Measurements from ENCODE around the gene GUCY1B1.

Gene GUCY1B1

GRCh38 chr4:155832664-155833063, 73.8 kb downstream of the GUCY1B1 start:
- DNase-seq (ENCODE audit: low read depth) = no peak
- TF ChIP-seq MAX (IDR thresholded peaks at IDR 0.05; ENCODE audit: low read depth, low read length) = no peak
- TF ChIP-seq, protein P1, sequence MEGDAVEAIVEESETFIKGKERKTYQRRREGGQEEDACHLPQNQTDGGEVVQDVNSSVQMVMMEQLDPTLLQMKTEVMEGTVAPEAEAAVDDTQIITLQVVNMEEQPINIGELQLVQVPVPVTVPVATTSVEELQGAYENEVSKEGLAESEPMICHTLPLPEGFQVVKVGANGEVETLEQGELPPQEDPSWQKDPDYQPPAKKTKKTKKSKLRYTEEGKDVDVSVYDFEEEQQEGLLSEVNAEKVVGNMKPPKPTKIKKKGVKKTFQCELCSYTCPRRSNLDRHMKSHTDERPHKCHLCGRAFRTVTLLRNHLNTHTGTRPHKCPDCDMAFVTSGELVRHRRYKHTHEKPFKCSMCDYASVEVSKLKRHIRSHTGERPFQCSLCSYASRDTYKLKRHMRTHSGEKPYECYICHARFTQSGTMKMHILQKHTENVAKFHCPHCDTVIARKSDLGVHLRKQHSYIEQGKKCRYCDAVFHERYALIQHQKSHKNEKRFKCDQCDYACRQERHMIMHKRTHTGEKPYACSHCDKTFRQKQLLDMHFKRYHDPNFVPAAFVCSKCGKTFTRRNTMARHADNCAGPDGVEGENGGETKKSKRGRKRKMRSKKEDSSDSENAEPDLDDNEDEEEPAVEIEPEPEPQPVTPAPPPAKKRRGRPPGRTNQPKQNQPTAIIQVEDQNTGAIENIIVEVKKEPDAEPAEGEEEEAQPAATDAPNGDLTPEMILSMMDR (IDR thresholded peaks at IDR 0.05; ENCODE audit: low read depth, low read length) = no peak
- H3K4me3 ChIP-seq (ENCODE audit: low read depth, low read length) = no peak overlapping the region

DNA sequence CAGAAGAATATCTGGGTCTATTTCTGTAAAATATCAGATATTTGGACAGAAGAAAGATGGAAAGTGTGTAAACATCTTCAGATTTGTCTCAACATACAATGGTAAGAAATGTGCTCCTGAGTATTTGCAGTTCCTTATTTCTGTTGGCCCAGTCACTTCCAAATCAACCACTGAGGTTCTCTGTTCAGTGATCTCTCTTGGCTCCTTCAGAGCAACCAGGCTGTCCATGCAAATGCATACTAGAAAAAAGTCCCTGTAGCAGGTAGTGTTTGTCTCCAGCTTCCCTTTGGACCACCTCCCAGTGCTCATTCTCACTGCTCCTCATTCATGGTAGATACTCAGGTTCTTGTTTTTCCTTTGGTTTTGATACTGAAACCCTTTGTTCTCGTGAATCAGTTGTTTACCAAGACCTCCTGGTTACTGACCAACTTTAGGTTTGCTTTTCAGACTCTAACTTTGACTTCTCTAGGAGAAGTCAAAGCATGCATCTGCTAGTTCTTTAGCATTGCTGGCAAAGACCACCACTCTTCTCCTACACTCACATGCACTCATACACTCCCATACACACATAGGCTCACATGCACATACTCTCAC, 78.5 kb downstream of the GUCY1B1 start:
- no peak for TF ChIP-seq MAX (IDR thresholded peaks at IDR 0.05; ENCODE audit: low read depth, low read length)
- H3K4me3 ChIP-seq (ENCODE audit: low read depth, low read length) = no peak overlapping the region
- DNase-seq (ENCODE audit: low read depth) = no peak

DNA sequence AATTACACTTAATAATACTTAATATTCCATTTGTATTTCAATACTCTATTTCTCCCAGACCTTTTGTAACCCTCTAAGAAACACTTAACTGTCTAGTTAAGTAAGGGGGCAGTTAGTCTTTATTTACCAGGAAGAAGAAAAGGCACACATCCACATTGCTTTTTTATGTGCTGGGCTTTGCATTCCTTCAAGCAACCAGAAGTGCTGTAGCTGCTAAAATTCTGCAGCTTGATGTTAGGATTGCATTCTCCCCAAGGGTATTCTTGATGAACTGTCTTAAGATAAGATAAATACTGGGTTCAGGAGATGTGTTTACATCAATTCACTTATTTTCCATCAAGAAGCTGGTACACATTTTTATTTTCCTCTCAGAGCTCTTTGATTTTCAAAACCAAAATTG, 83.3 kb downstream of the GUCY1B1 start:
- DNase-seq (ENCODE audit: low read depth) = no peak

GRCh38 chr4:155846929-155847328, 88.1 kb downstream of the GUCY1B1 start:
- DNase-seq (ENCODE audit: low read depth) = no peak
- H3K4me3 ChIP-seq (ENCODE audit: low read depth, low read length) = no peak overlapping the region
- TF ChIP-seq MYC (IDR thresholded peaks at IDR 0.05; ENCODE audit: low read depth, low read length) (no peak), POLR2A (IDR thresholded peaks at IDR 0.05; ENCODE audit: extremely low read depth, insufficient read length) (no peak), MAX (IDR thresholded peaks at IDR 0.05; ENCODE audit: low read depth, low read length) (no peak)
- TF ChIP-seq, protein P1 (IDR thresholded peaks at IDR 0.05; ENCODE audit: low read depth, low read length) = no peak

More for the DNA sequence above, 83.3 kb downstream of the GUCY1B1 start:
- no peak overlapping the region for H3K4me3 ChIP-seq (ENCODE audit: low read depth, low read length)
- TF ChIP-seq, protein P1 (IDR thresholded peaks at IDR 0.05; ENCODE audit: low read depth, low read length) = no peak
- TF ChIP-seq MYC (IDR thresholded peaks at IDR 0.05; ENCODE audit: low read depth, low read length) (no peak), POLR2A (IDR thresholded peaks at IDR 0.05; ENCODE audit: extremely low read depth, insufficient read length) (no peak), MAX (IDR thresholded peaks at IDR 0.05; ENCODE audit: low read depth, low read length) (no peak)

DNA sequence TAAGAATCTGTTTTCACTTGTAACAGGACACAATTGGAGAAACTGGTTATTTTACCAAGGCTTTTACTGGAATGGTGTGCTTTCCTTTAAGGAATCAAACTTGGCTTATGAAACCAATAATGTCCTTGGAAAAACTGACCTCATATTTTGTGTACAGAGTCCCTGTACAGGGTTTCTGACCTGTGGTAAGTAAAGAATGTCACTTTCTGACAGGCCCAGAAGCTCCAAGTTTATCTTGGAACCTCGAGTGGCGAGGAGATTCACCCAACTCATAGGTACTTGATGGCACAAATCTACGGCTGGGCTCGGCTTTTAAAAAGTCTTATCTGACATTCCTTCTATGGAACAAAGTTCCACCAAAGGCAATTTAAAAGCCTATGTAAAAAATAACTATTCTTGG, 90.2 kb downstream of the GUCY1B1 start:
- TF ChIP-seq MYC (IDR thresholded peaks at IDR 0.05; ENCODE audit: low read depth, low read length) = no peak
- DNase-seq (ENCODE audit: low read depth) = no peak
- H3K4me3 ChIP-seq (ENCODE audit: low read depth, low read length) = no peak overlapping the region

DNA sequence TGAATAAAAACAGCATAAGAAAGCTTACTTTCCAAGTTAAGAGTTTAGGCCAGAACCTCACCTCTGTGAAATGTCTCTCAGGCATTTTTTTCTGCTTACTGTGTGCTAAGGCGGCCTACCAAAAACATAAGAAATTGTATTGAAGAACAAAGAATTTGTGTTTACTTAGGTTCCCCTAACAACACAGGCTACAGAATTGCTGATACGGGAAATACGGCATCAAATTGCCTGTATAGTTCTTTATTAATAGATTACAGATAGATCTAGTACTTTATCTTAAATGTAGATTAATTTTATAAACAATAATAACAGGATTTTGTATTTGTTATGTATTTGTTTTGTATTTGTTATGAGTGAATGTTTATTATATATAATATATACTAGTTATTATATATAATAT, 94.4 kb downstream of the GUCY1B1 start:
- H3K4me3 ChIP-seq (ENCODE audit: low read depth, low read length) = no peak overlapping the region
- TF ChIP-seq, protein P1 (IDR thresholded peaks at IDR 0.05; ENCODE audit: low read depth, low read length) = no peak
- TF ChIP-seq POLR2A (IDR thresholded peaks at IDR 0.05; ENCODE audit: extremely low read depth, insufficient read length) (no peak), MYC (IDR thresholded peaks at IDR 0.05; ENCODE audit: low read depth, low read length) (no peak), MAX (IDR thresholded peaks at IDR 0.05; ENCODE audit: low read depth, low read length) (no peak)
- DNase-seq (ENCODE audit: low read depth) = no peak

GRCh38 chr4:155854582-155855226, 95.9 kb downstream of the GUCY1B1 start:
- no peak for DNase-seq (ENCODE audit: low read depth)
- TF ChIP-seq MYC (IDR thresholded peaks at IDR 0.05; ENCODE audit: low read depth, low read length) (no peak), POLR2A (IDR thresholded peaks at IDR 0.05; ENCODE audit: extremely low read depth, insufficient read length) (no peak), MAX (IDR thresholded peaks at IDR 0.05; ENCODE audit: low read depth, low read length) (no peak)
- TF ChIP-seq, protein P1 (IDR thresholded peaks at IDR 0.05; ENCODE audit: low read depth, low read length) = no peak
- H3K4me3 ChIP-seq (ENCODE audit: low read depth, low read length) = no peak overlapping the region
